Glutamatergic neuron (in vitro differentiated cells): ENCODE results near the gene ST3GAL4. TPM values are rescaled to one million over a fixed set of nuclear protein-coding genes. Genes with fewer than 3 reads are reported as not detected.
"Not testable (repeated sequence)": the region's sequence is repeated elsewhere in the genome, so short reads cannot be mapped to it uniquely, and the experiment has no call there.

Experiments
- DNase-seq: peaks from one replicate; pipeline ENCODE4 v3.0.0; 2022
- H3K27ac Mint-ChIP-seq: one replicate; pipeline ENCODE4 v1.8.0; 2020; ENCODE audit warnings: mild to moderate bottlenecking, mixed read lengths, inconsistent platforms; ENCODE audit not compliant: unreplicated experiment
- H3K27me3 Mint-ChIP-seq: one replicate; pipeline ENCODE4 v1.8.0; 2020; ENCODE audit warnings: mild to moderate bottlenecking, moderate library complexity, mixed read lengths, inconsistent platforms; ENCODE audit not compliant: unreplicated experiment
- H3K36me3 Mint-ChIP-seq: one replicate; pipeline ENCODE4 v1.8.0; 2020; ENCODE audit warnings: mild to moderate bottlenecking, mixed read lengths, inconsistent platforms; ENCODE audit not compliant: unreplicated experiment
- H3K4me1 Mint-ChIP-seq: one replicate; pipeline ENCODE4 v1.8.0; 2020; ENCODE audit warnings: mild to moderate bottlenecking, low read depth, mixed read lengths, inconsistent platforms; ENCODE audit not compliant: unreplicated experiment
- H3K4me3 Mint-ChIP-seq: one replicate; pipeline ENCODE4 v1.8.0; 2020; ENCODE audit warnings: mild to moderate bottlenecking, mixed read lengths, inconsistent platforms; ENCODE audit not compliant: unreplicated experiment
- H3K9me3 Mint-ChIP-seq: one replicate; pipeline ENCODE4 v1.8.0; 2020; ENCODE audit warnings: mild to moderate bottlenecking, moderate library complexity, mixed read lengths, inconsistent platforms; ENCODE audit not compliant: unreplicated experiment
- CTCF ChIP-seq: fragments of 200-600 bp; sonication (generic); IDR thresholded peaks from one replicate; pipeline ENCODE4 v1.5.0; 2021; ENCODE audit not compliant: partially characterized antibody, unreplicated experiment
- total RNA-seq: library from RNA; stranded (reverse); fragmentation: NEBNext Ultra II Directional; extraction: Animal tissue kit (Norgen Biotek cat#: 25700); gene quantifications from one replicate; pipeline ENCODE4 v1.2.1, GENCODE V29; 2021; ENCODE audit not compliant: unreplicated experiment

Gene ST3GAL4
- total RNA-seq, 1 donor from 2014 or later = 10.4 TPM

- no peak overlapping the region for H3K4me3 Mint-ChIP-seq
- peaks cover 5% of the 10 kb centered on the region for H3K9me3 Mint-ChIP-seq
- peaks cover 4% of the 10 kb centered on the region for H3K27me3 Mint-ChIP-seq
- DNase-seq = no peak
- H3K27ac Mint-ChIP-seq = no peak overlapping the region
- H3K4me1 Mint-ChIP-seq = peaks cover 14% of the 10 kb centered on the region
- H3K36me3 Mint-ChIP-seq = peaks cover 4% of the 10 kb centered on the region
- no peak for TF ChIP-seq CTCF
These were observed 8.9 kb upstream of the ST3GAL4 start for GRCh38 chr11:126346586-126346940.

GRCh38 chr11:126346946-126347345, 8.5 kb upstream of the ST3GAL4 start:
- H3K4me3 Mint-ChIP-seq, H3K27ac Mint-ChIP-seq, H3K9me3 Mint-ChIP-seq, H3K36me3 Mint-ChIP-seq, H3K27me3 Mint-ChIP-seq, DNase-seq: not testable (repeated sequence)
- peaks cover 14% of the 10 kb centered on the region for H3K4me1 Mint-ChIP-seq

GRCh38 chr11:126347751-126348668, 7.5 kb upstream of the ST3GAL4 start:
- H3K27ac Mint-ChIP-seq = no peak overlapping the region
- no peak for DNase-seq
- H3K4me1 Mint-ChIP-seq = peaks cover 20% of the 10 kb centered on the region
- no peak for TF ChIP-seq CTCF
- H3K4me3 Mint-ChIP-seq = no peak overlapping the region
- H3K27me3 Mint-ChIP-seq = peaks cover 4% of the 10 kb centered on the region
- H3K9me3 Mint-ChIP-seq = peaks cover 5% of the 10 kb centered on the region
- H3K36me3 Mint-ChIP-seq = peaks cover 4% of the 10 kb centered on the region

GRCh38 chr11:126348806-126349582, 6.5 kb upstream of the ST3GAL4 start:
- no peak for DNase-seq
- peaks cover 4% of the 10 kb centered on the region for H3K9me3 Mint-ChIP-seq
- H3K27ac Mint-ChIP-seq = peak overlapping the region; percentile 4
- H3K36me3 Mint-ChIP-seq = no peaks in the 10 kb centered on the region
- peaks cover 8% of the 10 kb centered on the region for H3K27me3 Mint-ChIP-seq
- peaks cover 26% of the 10 kb centered on the region for H3K4me1 Mint-ChIP-seq
- no peak for TF ChIP-seq CTCF
- no peak overlapping the region for H3K4me3 Mint-ChIP-seq

GRCh38 chr11:126350836-126351235, 4.7 kb upstream of the ST3GAL4 start:
- peaks cover 8% of the 10 kb centered on the region for H3K27me3 Mint-ChIP-seq
- H3K36me3 Mint-ChIP-seq = no peaks in the 10 kb centered on the region
- TF ChIP-seq CTCF = no peak
- H3K9me3 Mint-ChIP-seq = peaks cover 4% of the 10 kb centered on the region
- H3K27ac Mint-ChIP-seq = no peak overlapping the region
- no peak for DNase-seq
- H3K4me1 Mint-ChIP-seq = peaks cover 30% of the 10 kb centered on the region
- H3K4me3 Mint-ChIP-seq = no peak overlapping the region
